ENCODE data around the gene APEX2. TPM values are rescaled to one million over a fixed set of nuclear protein-coding genes. Genes with fewer than 3 reads are reported as not detected.
"Not testable (repeated sequence)": the region's sequence is repeated elsewhere in the genome, so short reads cannot be mapped to it uniquely, and the experiment has no call there.

Gene APEX2, protein sequence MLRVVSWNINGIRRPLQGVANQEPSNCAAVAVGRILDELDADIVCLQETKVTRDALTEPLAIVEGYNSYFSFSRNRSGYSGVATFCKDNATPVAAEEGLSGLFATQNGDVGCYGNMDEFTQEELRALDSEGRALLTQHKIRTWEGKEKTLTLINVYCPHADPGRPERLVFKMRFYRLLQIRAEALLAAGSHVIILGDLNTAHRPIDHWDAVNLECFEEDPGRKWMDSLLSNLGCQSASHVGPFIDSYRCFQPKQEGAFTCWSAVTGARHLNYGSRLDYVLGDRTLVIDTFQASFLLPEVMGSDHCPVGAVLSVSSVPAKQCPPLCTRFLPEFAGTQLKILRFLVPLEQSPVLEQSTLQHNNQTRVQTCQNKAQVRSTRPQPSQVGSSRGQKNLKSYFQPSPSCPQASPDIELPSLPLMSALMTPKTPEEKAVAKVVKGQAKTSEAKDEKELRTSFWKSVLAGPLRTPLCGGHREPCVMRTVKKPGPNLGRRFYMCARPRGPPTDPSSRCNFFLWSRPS
- total RNA-seq, result 17.5 and 17.6 TPM in 2 replicates

DNA sequence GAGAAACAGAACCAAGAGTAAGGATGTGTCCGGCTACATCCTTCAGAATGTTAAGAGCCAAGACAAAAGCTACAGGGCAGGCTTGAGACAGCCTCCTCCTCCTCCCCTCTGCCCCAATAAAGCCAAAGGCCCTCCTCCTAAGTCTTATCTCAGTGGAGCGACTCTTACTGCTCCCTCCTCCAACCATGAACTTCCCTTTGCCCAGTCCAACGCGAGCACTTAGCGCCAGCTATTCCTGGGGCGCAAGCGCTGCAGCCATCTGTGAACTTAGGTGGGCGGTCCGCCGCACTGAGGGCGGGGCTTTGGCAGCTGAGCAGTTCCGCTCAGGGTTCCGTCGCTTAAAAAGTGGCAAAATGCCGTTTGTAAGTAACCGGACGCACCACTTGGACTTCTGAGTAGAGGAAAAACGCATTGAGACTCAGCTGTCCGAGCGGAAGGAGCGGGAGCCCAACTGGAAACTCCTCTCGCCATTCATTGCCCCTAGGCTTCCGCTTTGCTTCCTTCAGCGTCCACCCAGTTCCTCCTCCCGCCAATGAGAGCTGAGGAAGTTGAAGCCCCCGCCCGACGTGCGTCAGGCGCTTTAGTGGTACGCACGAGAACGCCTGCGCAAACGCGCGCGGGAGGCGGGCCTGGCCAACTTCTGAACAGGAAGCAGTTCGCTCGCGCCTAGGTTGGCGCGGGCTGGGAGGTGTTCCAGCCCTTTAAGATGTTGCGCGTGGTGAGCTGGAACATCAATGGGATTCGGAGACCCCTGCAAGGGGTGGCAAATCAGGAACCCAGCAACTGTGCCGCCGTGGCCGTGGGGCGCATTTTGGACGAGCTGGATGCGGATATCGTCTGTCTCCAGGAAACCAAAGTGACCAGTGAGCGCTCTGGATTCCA lies at the start of gene APEX2:
TSS of gene APEX2 (plus strand) at position 647 of the 882 bp plus-strand sequence. CDS start at position 707, 60 bp downstream.
- DNase-seq (ENCODE audit: extremely low read depth, low read depth, low spot score), result peak; percentile 68

DNA sequence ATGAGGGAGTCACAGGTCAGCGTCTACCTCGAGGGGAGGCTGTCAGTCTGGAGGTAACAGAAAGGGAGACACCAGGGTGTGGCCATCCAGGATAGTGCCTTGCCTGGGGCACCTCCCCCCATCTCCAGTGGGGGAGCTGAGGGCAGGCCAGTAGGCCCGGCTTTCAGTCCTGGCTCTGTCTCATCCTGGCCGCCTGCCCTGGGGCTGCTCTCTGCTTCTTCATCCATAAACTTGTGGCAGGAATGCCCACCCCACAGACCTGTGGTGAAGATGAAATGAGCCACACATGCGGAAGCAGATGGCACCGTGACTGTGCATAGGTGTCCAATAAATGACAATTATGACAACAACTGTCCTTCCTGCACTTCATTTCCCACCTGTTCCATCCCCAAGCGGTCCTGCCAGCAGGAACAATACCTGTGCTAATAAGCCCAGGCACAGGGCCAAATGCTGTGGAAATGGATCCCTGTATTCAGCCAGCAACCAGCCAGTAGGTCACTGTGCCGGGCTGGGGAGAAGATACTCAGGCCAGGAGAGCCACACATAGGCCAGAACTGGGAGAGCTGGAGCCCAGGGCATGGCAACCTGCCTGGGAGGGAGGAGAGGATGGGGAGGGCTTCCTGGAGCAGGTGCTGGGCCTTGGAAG lies 49.3 kb upstream of the APEX2 start:
- no peak for DNase-seq (ENCODE audit: extremely low read depth, low read depth, low spot score)

DNA sequence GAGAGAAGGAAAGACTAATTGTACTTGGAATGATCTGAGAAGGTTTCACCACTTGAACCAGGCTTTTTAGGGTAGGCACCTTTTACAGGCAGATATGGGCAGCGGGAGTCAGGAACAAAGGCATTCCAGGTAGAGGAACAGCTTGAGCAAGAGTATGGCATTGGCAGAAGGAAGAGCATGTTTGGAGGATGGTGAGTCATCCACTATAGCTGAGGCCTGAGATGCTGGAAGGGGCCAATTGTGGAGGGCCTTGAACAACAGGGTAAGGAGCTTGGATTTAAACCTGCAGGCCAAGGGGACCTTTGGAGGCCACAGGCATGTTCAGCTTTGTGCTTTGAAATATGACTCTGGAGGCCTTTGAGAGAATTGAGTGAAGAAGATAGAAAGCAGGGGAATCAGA lies 38.4 kb upstream of the APEX2 start:
- no peak for DNase-seq (ENCODE audit: extremely low read depth, low read depth, low spot score)

DNA sequence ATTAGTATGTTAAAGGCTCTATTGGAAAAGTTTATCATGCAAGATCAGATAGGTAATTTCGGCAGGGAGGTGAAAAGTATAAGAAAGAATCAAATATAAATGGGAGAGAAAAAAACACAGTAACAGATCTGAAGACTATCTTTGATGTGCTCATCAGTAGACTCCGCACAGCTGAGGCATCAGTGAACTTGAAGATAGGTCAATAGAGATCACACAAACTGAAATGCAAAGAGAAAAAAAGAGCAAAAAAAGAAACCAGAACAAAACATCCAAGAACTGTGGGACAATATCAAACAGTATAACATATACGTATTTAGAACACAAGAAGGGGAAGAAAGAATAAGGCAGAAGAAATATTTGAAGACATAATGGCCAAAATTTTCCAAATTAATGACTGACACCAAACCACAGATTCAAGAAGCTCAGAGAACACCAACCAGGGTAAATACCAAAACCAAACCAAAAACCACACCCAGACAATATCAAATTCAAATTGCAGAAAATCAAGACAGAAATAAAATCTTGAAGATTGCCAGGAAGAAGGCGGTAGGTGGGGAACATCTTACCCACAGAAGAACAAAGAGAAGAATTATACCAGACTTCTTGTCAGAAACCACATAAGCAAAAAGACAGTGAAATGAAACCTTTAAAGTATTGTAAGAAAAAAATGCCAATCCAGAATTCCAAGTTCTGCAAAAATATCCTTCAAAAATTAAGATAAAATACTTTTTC lies 35.2 kb upstream of the APEX2 start:
- DNase-seq (ENCODE audit: extremely low read depth, low read depth, low spot score), result no peak

DNA sequence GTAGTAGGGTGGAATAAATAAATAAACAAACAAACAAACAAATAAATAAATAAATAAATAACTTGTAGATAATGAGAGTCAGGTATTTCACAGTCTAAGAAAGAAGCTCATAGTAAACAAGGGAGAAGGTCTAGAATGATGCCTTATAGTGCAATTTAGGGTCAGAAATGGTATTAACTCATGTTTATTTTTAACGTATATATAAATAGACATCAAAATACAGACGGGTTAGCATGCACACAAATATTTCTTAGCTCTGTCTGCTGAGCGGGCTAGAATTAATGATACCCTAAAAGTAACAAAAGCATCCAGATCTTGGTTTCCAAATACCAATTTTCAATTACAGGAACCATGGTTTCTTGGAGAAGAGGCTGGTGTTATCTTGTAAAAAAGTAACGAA lies 22.8 kb upstream of the APEX2 start:
- DNase-seq (ENCODE audit: extremely low read depth, low read depth, low spot score), result no peak

DNA sequence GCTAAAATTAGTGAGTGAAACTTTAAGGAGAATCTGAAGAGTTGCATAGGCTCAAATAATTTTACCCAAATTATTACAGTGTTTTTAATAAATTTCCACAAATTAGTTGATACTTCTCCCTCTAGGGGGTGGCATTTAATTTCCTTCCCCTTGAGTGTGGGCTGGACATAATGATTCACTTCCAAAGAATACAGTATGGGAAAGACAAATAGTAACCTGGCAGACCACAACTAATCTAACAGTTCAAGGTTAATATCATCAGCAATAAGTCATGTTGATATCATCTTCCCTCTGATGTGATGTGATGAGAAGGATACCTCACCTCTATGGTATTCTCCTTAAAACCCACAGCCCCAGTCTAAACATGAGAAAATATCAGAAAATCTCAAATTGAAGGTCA lies 21.7 kb upstream of the APEX2 start:
- DNase-seq (ENCODE audit: extremely low read depth, low read depth, low spot score), result no peak

DNA sequence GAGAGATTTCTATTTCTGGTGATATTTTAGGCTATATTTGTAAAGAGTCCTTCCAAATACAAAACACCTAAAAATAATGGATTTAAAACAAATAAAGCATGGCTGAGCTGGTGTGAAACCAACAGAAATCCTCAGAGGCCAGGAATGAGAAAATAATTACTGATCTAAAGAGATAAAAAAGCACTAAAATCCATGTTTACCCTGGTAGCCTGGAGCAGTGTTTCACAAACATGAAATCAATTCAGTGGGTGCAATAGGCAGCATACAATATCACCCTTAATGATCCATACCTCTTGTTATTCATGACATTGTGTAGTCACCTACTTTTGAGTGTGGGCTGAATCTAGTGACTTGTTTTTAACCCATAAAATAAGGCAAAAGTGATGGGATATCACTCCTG lies 20.7 kb upstream of the APEX2 start:
- no peak for DNase-seq (ENCODE audit: extremely low read depth, low read depth, low spot score)

DNA sequence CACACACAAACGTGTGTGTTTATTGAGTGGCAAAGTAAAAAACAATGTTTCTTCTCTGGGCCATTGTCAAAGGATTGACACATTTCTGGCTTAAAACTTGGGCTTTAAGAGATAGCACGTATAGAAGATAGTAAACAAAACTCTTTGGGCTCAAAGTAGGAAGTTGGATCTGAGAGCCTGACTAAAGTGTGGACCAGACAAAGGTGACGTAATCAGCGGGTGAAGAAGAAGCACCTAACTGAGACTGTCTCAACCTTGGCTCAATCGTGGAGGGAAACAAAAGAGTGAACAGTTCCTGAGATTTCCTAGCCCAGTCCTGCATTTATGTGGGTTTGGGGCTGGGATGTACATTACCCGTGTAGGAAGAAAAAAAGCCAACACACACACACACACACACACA lies 19.8 kb upstream of the APEX2 start:
- DNase-seq (ENCODE audit: extremely low read depth, low read depth, low spot score), result no peak

DNA sequence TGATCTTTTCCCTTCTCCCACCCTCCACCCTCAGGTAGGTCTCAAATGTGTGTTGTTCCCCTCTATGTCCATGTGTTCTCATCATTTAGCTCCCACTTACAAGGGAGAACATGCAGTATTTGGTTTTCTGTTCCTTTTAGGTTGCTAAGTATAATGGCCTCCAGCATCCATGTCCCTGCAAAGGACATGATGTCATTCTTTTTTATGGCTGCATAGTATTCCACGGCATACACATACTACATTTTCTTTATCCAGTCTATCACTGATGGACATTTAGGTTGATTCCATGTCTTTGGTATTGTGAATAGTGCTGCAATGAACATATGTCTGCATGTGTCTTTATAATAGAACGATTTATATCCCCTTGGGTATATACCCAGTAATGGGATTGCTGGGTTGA lies 16.9 kb upstream of the APEX2 start:
- not testable (repeated sequence) for DNase-seq (ENCODE audit: extremely low read depth, low read depth, low spot score)

DNA sequence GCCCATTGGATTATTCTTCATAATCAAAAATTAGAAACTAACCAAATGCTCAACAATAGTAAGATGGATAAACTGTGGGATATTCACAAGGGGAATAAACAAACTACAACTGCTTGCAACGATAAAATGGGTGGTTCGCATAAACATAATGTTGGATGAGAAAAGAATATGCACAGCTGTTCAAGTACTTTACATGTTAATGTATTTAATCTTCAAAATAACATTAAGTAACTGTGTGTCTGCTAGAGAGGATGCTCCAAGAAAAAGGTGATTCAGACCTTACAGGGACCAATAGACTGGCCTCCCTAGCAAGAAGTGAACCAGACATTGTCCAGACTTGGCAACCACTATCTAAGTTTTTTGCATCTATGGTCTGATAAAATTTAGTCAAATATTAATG lies 8.5 kb upstream of the APEX2 start:
- DNase-seq (ENCODE audit: extremely low read depth, low read depth, low spot score), result no peak

DNA sequence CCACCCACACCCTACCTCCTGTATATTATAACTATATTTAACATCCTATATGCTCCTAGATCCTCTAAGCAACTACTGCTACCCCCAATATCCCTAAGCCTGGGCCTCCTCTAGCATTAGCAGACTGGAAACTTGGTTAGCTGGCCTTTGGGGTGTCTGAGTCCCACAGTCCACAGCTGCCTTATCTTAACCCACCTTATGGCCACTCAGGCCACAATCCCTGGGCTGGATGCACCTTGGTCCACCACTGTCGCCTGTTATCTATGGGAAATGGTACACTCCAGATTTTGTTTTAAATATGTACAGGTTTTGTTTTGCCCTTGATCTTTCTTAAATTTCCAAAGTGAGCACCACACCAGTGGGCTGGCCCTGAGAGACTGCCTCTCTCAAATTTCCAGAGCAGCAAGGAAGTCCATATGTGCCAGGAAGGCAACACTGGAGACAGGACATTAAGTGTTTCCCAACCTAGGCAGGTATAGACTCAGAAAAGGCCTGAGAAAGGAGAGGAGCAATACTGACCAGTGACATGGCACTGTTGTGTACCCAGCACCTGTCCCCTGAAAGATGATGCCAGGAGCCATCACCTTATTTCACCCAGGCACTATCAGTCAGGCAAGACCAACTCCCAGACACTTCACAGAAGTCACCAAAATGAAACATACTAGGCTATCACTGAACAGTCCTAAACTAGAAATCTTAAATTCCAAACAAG lies 7.1 kb upstream of the APEX2 start:
- DNase-seq (ENCODE audit: extremely low read depth, low read depth, low spot score), result no peak

DNA sequence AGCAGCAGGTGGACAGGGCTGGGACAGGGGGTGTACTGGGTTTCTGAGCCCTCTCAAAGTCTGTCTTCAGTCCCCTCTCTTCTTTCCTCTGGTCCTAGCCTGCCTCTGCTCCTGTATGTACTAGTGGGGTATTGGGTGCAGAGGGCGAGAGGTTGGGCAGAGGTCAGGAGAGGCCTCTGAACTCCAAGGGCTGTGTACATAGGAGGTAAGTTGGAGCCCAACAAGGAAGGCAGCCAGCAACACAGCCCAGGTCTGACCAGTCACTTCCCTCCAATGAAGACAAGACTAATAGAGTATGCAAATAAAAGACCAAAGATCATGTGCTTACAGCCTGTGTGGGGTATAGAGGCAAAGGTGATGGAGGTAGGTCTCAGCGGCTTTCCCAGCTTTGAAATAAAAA lies 6.1 kb upstream of the APEX2 start, which contains the start of gene PFKFB1:
TSS of gene PFKFB1 (minus strand) at position 90 of the 400 bp plus-strand sequence. CDS start 181 bp downstream, outside the sequence.
- no peak for DNase-seq (ENCODE audit: extremely low read depth, low read depth, low spot score)

DNA sequence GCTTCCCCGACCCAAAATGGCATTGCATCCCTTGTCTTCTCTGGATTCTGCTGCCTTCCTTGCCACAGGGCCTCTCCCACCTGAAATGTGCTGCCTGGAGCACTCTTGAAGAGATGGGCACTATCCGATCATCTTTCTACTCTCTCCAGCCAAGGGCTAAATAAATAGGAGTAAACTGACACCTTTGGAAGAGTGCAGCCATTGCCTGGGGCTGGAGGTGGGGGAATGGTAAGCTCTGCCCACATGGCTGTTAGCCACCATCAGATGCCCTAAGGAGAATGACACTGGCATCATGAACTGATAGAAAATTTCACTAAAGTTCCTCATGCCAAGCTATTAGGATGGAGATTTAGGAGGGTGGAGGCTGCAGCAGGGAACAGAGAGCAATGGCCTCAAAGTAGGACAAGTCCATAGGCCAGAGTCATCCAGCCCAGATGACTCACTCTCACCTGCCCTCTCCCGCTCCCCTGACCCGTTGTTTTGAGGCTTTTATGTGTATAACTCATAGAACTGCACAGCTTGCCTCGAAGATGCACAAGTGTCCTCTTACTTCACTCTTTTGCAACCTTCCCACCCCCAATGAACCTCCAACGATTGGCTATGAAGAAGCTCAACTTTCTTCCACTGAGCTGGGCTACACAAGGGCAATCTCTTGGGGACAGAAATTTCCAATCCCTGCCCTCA lies 5.4 kb upstream of the APEX2 start:
- DNase-seq (ENCODE audit: extremely low read depth, low read depth, low spot score), result no peak

DNA sequence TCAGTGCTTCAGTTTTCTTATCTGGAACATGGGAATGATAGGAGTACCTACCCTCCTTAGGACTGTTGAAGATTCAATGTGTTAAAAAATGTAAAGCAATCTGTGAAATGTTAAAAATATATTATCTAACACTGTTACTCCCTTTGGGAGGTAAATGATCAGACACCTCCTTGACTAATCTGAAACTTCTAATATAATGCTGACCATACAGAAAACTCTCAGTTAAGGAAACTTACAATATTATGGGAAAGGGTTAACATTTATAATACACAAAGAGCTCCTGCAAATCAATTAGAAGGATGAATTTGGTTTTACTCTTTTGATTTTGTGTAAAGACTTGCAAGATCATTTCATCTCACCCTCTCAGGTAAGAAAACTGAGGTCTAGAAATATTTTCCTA lies 4.5 kb upstream of the APEX2 start:
- no peak for DNase-seq (ENCODE audit: extremely low read depth, low read depth, low spot score)

DNA sequence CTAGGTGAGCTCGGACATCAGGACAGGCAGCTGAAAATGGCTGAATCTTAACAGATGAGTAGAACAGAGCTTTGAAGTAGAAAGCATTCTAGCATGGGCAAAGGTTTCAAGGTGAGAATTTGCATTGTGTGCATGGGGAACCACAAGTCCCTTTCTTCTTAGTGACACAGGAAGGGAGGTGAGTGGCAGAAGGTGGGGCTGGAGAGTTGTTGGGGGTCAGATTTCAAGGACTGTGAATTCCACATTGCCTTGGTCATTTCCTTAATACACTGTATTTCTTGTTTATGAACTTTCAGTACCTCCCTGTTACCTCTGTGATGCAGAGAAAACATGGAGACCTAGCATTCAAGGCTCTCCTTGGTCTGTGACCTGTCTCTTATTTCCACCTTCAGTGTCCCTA lies 4.1 kb downstream of the APEX2 start:
- no peak for DNase-seq (ENCODE audit: extremely low read depth, low read depth, low spot score)

DNA sequence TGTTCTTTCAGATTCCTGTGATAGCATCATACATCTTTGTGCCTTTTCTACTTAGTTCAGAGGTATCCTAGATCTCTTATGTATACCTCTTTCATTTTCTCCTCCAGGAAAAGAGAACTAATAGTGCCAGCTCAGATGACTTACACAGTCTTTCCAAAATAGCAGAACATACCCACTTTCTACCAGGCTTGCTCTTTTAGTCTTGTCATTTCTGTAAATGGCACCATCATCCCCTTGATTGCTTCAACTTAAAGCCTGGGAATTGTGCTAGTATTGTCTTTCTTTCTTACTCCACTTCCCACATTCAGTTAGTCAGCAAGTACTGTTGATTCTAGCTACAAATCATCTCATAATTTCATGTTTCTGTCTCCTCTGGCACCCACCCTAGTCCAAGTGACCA lies 5.1 kb downstream of the APEX2 start:
- DNase-seq (ENCODE audit: extremely low read depth, low read depth, low spot score), result no peak

DNA sequence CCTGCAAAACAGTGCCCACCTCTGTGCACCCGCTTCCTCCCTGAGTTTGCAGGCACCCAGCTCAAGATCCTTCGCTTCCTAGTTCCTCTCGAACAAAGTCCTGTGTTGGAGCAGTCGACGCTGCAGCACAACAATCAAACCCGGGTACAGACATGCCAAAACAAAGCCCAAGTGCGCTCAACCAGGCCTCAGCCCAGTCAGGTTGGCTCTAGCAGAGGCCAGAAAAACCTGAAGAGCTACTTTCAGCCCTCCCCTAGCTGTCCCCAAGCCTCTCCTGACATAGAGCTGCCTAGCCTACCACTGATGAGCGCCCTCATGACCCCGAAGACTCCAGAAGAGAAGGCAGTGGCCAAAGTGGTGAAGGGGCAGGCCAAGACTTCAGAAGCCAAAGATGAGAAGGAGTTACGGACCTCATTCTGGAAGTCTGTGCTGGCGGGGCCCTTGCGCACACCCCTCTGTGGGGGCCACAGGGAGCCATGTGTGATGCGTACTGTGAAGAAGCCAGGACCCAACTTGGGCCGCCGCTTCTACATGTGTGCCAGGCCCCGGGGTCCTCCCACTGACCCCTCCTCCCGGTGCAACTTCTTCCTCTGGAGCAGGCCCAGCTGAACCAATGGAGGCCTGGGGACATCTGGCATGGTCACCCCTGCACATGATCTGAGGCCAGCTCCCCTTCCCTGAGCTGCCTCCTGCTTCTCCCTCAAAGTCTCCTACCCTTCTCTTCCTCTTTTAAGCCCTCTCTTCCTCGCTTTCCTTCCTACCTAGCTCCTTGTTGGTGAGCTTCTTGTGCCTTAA lies 6.9 kb downstream of the APEX2 start:
- DNase-seq (ENCODE audit: extremely low read depth, low read depth, low spot score), result no peak

DNA sequence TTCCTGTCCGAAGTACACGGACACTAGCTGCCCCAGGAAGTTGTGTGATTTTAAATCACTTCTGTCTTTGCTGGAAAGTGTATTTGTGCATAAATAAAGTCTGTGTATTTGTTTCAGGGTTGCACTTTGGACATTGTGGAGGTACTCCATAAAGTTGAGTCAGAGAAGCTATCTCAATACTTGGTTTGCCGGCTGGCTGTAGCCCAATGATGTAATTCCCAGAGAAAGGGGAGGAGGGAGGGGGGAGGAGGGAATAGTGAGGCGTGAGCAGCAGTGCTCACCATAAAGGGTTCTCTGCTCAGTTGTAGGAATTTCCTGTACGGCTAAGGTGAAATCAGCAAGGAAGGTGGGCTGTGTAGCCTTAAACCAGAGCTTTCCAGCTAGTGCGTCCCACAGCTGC lies 7.5 kb downstream of the APEX2 start:
- no peak for DNase-seq (ENCODE audit: extremely low read depth, low read depth, low spot score)

Measured in glomerular endothelial cell (primary cell).